ENCODE measurements around the gene UCP2.
A peak's percentile ranks its signal among the peaks of the same experiment; 100 is the strongest.

The UCP2 gene

DNA sequence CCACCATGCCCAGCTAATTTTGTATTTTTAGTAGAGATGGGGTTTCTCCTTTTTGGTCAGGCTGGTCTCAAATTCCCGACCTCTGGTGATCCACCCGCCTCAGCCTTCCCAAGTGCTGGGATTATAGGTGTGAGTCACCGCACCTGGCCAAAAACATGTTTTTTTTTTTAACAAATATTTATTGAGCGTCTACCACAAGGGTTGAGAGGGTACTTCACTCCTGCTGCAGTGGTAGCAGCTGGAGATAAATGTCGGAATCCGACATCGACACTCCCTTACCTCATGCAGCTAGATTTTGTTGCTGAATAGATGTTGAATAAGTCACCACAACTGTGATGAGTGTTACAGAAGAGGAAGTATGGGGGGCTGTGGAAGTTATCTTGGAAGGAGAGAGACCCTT lies 30.8 kb downstream of the UCP2 start:
- no peak overlapping the region for H2AFZ ChIP-seq (ENCODE audit: insufficient read depth, low read length, poor library complexity)
- no peak overlapping the region for H3K14ac ChIP-seq (ENCODE audit: low read length)
- no peak overlapping the region for H3K4me2 ChIP-seq (ENCODE audit: low read length)
- H3K27me3 ChIP-seq (ENCODE audit: insufficient read depth, low read length), result no peaks in the 10 kb centered on the region
- peaks cover 0 to 3% of the 10 kb centered on the region in 2 experiments for H3K4me1 ChIP-seq (ENCODE audit: control insufficient read depth in 1 of 2, insufficient read depth in 2 of 2, low read length in 2 of 2)
- no peak overlapping the region for H3K4ac ChIP-seq (ENCODE audit: low read depth, low read length)
- H2BK120ac ChIP-seq (ENCODE audit: insufficient read depth, low read length, poor library complexity), result no peak overlapping the region
- no peak overlapping the region for H2AK5ac ChIP-seq (ENCODE audit: low read length)
- no peak overlapping the region for H4K8ac ChIP-seq (ENCODE audit: low read depth, low read length)
- no peak overlapping the region for H3K18ac ChIP-seq (ENCODE audit: low read length)
- no peak overlapping the region for H3K4me3 ChIP-seq (ENCODE audit: low read depth, low read length)
- H3K9ac ChIP-seq (ENCODE audit: low read length), result no peak overlapping the region
- H3K79me1 ChIP-seq (ENCODE audit: low read length), result no peaks in the 10 kb centered on the region
- peaks cover 4 to 5% of the 10 kb centered on the region in 2 experiments for H3K36me3 ChIP-seq (ENCODE audit: control insufficient read depth in 1 of 2, insufficient read depth in 2 of 2, low read length in 2 of 2)
- no peak overlapping the region for H2BK12ac ChIP-seq (ENCODE audit: low read length)
- H2BK5ac ChIP-seq (ENCODE audit: low read depth, low read length, poor library complexity), result no peak overlapping the region
- no peak overlapping the region for H4K12ac ChIP-seq (ENCODE audit: low read depth, low read length)
- peak; percentile 15 to 60 for DNase-seq
- no peak overlapping the region for H4K91ac ChIP-seq (ENCODE audit: low read depth, low read length)
- H3K27ac ChIP-seq (ENCODE audit: low read depth, low read length), result no peak overlapping the region
- H3K79me2 ChIP-seq (ENCODE audit: control insufficient read depth, insufficient read depth, low read length, poor library complexity), result no peaks in the 10 kb centered on the region
- no CpG with 5 or more reads among the region's 7 CpGs for WGBS (ENCODE audit: extremely low coverage, insufficient coverage, insufficient read length)
- no peak overlapping the region for H3K23ac ChIP-seq (ENCODE audit: low read length)
- H3K9me3 ChIP-seq (ENCODE audit: insufficient read depth, low read depth, low read length), result peaks cover 4% of the 10 kb centered on the region

DNA sequence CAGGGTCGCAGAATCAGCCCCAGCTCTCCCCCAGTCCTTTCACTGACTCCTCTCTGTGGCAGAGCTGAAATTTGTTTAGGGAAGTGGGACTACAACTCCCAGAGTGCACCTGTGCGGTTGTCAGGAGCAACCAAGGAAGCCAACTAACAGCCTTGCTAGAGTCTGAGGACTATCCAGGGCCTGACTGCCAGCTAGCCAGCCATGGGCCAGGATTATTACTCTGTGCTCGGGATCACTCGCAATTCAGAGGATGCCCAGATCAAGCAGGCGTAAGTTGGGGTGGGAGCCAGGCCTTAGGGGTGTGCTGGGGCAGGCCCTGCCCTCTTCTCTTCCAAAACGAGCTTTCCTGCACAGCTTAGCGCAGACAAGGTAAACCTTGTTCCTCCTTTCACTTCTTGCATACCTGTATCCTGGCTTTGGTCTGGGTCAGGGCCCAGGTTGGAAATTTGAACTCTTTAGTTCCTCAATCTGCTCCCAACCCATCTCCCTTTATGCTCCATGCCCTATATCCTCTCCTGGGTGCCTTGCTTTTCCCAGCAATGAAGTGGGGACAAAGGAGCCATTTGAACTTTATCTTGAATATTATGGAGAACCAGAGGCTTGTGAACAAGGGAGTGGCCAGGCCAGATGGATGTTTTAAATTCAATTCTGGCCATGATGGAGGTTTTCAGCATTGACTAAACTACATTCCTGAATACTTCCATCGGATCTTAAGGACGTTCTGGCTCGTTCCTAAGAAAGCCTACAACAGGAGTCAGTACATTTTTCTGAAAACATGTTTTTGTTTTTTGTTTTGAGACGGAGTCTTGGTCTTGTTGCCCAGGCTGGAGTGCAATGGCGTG lies 31.6 kb downstream of the UCP2 start, which contains the start of gene DNAJB13:
DNAJB13 (plus strand) TSS at position 158 of the 842 bp plus-strand sequence; CDS start at position 202, 44 bp downstream.
- Histone ChIP-seq H2AK5ac (ENCODE audit: low read length) (no peak within 1 kb of the TSS), H3K79me1 (ENCODE audit: low read length) (no peaks in the 10 kb centered on the region), H3K27me3 (ENCODE audit: insufficient read depth, low read length) (no peaks in the 10 kb centered on the region), H4K8ac (ENCODE audit: low read depth, low read length) (no peak within 1 kb of the TSS), H2BK120ac (ENCODE audit: insufficient read depth, low read length, poor library complexity) (no peak within 1 kb of the TSS), H3K4ac (ENCODE audit: low read depth, low read length) (no peak within 1 kb of the TSS), H4K12ac (ENCODE audit: low read depth, low read length) (no peak within 1 kb of the TSS), H2AFZ (ENCODE audit: insufficient read depth, low read length, poor library complexity) (no peak within 1 kb of the TSS), H2BK5ac (ENCODE audit: low read depth, low read length, poor library complexity) (no peak within 1 kb of the TSS), H3K4me1 (ENCODE audit: control insufficient read depth in 1 of 2, insufficient read depth in 2 of 2, low read length in 2 of 2) (no peaks in the 10 kb centered on the region), H3K9ac (ENCODE audit: low read length) (no peak within 1 kb of the TSS), H3K4me3 (ENCODE audit: low read depth, low read length) (no peak within 1 kb of the TSS), H4K91ac (ENCODE audit: low read depth, low read length) (no peak within 1 kb of the TSS), H2BK12ac (ENCODE audit: low read length) (no peak within 1 kb of the TSS), H3K27ac (ENCODE audit: low read depth, low read length) (no peak within 1 kb of the TSS), H3K18ac (ENCODE audit: low read length) (no peak within 1 kb of the TSS), H3K23ac (ENCODE audit: low read length) (no peak within 1 kb of the TSS), H3K79me2 (ENCODE audit: control insufficient read depth, insufficient read depth, low read length, poor library complexity) (no peaks in the 10 kb centered on the region), H3K4me2 (ENCODE audit: low read length) (no peak within 1 kb of the TSS), H3K9me3 (ENCODE audit: insufficient read depth, low read depth, low read length) (peaks cover 6% of the 10 kb centered on the region), H3K36me3 (ENCODE audit: control insufficient read depth in 1 of 2, insufficient read depth in 2 of 2, low read length in 2 of 2) (peaks cover 6 to 8% of the 10 kb centered on the region in 2 experiments), H3K14ac (ENCODE audit: low read length) (no peak within 1 kb of the TSS)
- DNase-seq, result peak; percentile 71 to 85
- no CpG with 5 or more reads among the region's 12 CpGs for WGBS (ENCODE audit: extremely low coverage, insufficient coverage, insufficient read length)

GRCh38 chr11:73949912-73950311 lies 32.7 kb downstream of the UCP2 start:
- WGBS (ENCODE audit: extremely low coverage, insufficient coverage, insufficient read length), result no CpG with 5 or more reads among the region's 5 CpGs

DNA sequence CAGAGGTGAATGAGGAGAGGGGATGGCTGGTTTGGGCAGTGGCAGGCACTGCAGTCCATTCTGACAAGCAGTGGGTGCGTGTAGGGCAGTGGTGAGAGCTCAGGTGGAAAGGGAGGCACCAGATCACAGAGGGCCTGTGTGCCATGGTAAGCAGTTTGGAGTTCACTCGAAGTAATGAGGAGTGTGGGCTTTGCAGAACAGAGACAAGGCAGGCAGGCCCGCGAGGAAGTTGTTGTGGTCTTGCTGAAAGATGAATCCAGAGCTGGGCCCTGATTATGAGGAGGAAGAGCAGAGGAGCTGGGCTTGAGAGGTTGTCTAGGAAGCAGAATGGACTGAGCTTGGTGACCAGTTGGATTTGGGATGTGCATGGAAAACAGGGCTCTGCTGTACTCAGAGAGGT lies 33.4 kb downstream of the UCP2 start:
- Histone ChIP-seq H2BK120ac (ENCODE audit: insufficient read depth, low read length, poor library complexity) (no peak overlapping the region), H4K91ac (ENCODE audit: low read depth, low read length) (no peak overlapping the region), H3K9me3 (ENCODE audit: insufficient read depth, low read depth, low read length) (peaks cover 8% of the 10 kb centered on the region), H3K27ac (ENCODE audit: low read depth, low read length) (no peak overlapping the region), H3K4me1 (ENCODE audit: control insufficient read depth in 1 of 2, insufficient read depth in 2 of 2, low read length in 2 of 2) (no peaks in the 10 kb centered on the region), H3K27me3 (ENCODE audit: insufficient read depth, low read length) (no peaks in the 10 kb centered on the region), H3K79me2 (ENCODE audit: control insufficient read depth, insufficient read depth, low read length, poor library complexity) (no peaks in the 10 kb centered on the region), H4K8ac (ENCODE audit: low read depth, low read length) (no peak overlapping the region), H3K79me1 (ENCODE audit: low read length) (no peaks in the 10 kb centered on the region), H3K36me3 (ENCODE audit: control insufficient read depth in 1 of 2, insufficient read depth in 2 of 2, low read length in 2 of 2) (peaks cover 3 to 8% of the 10 kb centered on the region in 2 experiments), H2BK5ac (ENCODE audit: low read depth, low read length, poor library complexity) (no peak overlapping the region), H3K9ac (ENCODE audit: low read length) (no peak overlapping the region), H2AFZ (ENCODE audit: insufficient read depth, low read length, poor library complexity) (no peak overlapping the region), H3K4ac (ENCODE audit: low read depth, low read length) (no peak overlapping the region), H3K4me2 (ENCODE audit: low read length) (no peak overlapping the region), H3K18ac (ENCODE audit: low read length) (no peak overlapping the region), H3K4me3 (ENCODE audit: low read depth, low read length) (no peak overlapping the region), H3K23ac (ENCODE audit: low read length) (no peak overlapping the region), H2BK12ac (ENCODE audit: low read length) (no peak overlapping the region), H4K12ac (ENCODE audit: low read depth, low read length) (no peak overlapping the region), H2AK5ac (ENCODE audit: low read length) (no peak overlapping the region), H3K14ac (ENCODE audit: low read length) (no peak overlapping the region)
- DNase-seq, result no peak
- no CpG with 5 or more reads among the region's 4 CpGs for WGBS (ENCODE audit: extremely low coverage, insufficient coverage, insufficient read length)

More at GRCh38 chr11:73949912-73950311, 32.7 kb downstream of the UCP2 start:
- DNase-seq, result no peak
- peaks cover 7% of the 10 kb centered on the region for H3K9me3 ChIP-seq (ENCODE audit: insufficient read depth, low read depth, low read length)
- no peak overlapping the region for H3K14ac ChIP-seq (ENCODE audit: low read length)
- H2AFZ ChIP-seq (ENCODE audit: insufficient read depth, low read length, poor library complexity), result no peak overlapping the region
- peaks cover 3 to 8% of the 10 kb centered on the region in 2 experiments for H3K36me3 ChIP-seq (ENCODE audit: control insufficient read depth in 1 of 2, insufficient read depth in 2 of 2, low read length in 2 of 2)
- H4K91ac ChIP-seq (ENCODE audit: low read depth, low read length), result no peak overlapping the region
- H2BK120ac ChIP-seq (ENCODE audit: insufficient read depth, low read length, poor library complexity), result no peak overlapping the region
- no peaks in the 10 kb centered on the region for H3K4me1 ChIP-seq (ENCODE audit: control insufficient read depth in 1 of 2, insufficient read depth in 2 of 2, low read length in 2 of 2)
- no peaks in the 10 kb centered on the region for H3K27me3 ChIP-seq (ENCODE audit: insufficient read depth, low read length)
- no peak overlapping the region for H3K9ac ChIP-seq (ENCODE audit: low read length)
- no peaks in the 10 kb centered on the region for H3K79me1 ChIP-seq (ENCODE audit: low read length)
- no peak overlapping the region for H2BK12ac ChIP-seq (ENCODE audit: low read length)
- H3K4ac ChIP-seq (ENCODE audit: low read depth, low read length), result no peak overlapping the region
- H2BK5ac ChIP-seq (ENCODE audit: low read depth, low read length, poor library complexity), result no peak overlapping the region
- no peaks in the 10 kb centered on the region for H3K79me2 ChIP-seq (ENCODE audit: control insufficient read depth, insufficient read depth, low read length, poor library complexity)
- no peak overlapping the region for H4K12ac ChIP-seq (ENCODE audit: low read depth, low read length)
- no peak overlapping the region for H3K27ac ChIP-seq (ENCODE audit: low read depth, low read length)
- no peak overlapping the region for H4K8ac ChIP-seq (ENCODE audit: low read depth, low read length)
- no peak overlapping the region for H2AK5ac ChIP-seq (ENCODE audit: low read length)
- no peak overlapping the region for H3K4me2 ChIP-seq (ENCODE audit: low read length)
- no peak overlapping the region for H3K4me3 ChIP-seq (ENCODE audit: low read depth, low read length)
- no peak overlapping the region for H3K23ac ChIP-seq (ENCODE audit: low read length)
- no peak overlapping the region for H3K18ac ChIP-seq (ENCODE audit: low read length)
